Measurements from ENCODE around the gene CDH11.

Gene CDH11

DNA sequence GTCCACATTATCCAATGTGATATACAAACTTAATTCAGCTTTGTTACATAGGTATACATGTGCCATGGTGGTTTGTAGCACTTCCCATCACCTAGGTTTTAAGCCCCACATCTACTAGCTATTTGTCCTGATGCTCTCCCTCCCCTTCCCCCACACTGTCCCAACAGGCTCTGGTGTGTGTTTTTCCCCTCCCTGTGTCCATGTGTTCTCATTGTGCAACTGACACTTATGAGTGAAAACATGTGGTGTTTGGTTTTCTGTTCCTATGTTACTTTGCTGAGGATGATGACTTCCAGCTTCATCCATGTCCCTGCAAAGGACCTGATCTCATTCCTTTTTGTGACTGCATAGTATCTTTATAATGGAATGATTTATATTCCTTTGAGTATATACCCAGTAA lies 196.7 kb downstream of the CDH11 start:
- in situ Hi-C loops (cut with HindIII; ENCODE audit: low sequenced_read_pairs), result no loop called here

DNA sequence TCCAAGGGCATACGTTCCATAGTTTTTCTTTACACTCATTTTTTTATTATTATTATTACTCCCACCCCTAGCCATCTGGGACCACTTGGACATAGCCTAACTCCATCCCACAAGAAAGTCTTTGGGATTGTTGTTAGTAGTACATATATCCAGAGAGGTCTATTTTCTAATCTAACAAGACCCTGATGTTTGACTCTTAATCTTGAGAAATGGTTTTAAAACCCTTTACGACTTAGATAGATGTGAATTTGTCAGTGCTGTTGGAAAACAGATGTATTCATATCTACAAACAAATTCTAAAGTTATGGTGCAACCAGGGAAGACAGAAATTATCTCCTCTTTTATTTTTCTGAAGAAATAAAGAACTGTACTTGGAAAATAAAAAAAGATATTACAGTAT lies 197.8 kb downstream of the CDH11 start:
- in situ Hi-C loops (cut with HindIII; ENCODE audit: low sequenced_read_pairs), result no loop called here

DNA sequence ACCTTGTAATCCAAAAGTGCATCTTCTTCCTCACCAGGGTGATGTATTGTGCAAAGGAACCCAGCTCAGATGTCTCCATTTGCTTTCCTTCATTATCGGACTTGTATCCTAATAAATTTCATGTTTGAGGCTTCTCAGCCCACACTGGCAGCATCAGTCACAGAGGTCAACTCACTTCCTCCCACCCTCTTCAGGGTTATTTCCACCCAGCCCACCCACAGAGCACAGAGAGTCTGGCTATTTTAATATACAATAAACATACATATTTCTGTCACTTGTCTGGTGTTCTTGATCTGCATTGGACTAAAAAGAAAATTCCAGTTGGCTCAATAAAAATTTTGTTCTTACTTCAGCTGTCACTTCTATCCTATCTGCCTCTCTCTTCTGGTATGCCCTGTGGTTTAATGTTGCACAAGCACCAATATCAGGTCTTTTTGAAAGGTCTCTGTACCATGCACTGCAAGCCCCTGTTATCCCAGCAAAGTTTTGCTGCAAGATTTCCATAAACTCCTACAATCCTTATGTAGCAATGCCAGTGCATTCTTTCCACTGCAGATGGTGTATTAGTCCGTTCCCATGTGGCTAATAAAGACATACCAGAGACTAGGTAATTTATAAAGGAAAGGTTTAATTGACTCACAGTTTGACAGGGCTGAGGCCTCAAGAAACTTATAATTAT lies 201.8 kb downstream of the CDH11 start:
- in situ Hi-C loops (cut with HindIII; ENCODE audit: low sequenced_read_pairs), result no loop called here

DNA sequence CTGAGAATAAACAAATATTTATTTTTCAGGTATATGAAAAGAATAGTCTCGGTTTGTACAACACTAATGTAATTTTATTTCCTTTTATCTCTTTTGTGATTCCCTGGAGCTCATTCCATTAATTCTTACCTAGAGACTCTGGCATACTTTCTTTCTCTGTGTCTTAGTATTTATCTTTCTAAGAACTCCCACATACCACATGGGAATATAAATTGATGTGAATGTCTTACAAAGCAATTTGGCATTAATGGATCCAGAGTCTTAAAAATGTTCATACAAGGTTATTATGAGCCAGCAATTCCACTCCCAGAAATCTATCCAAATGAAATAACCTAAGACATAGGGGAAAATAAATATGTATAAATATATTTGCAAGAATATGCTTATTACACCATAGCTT lies 202.7 kb downstream of the CDH11 start:
- in situ Hi-C loops (cut with HindIII; ENCODE audit: low sequenced_read_pairs), result no loop called here

DNA sequence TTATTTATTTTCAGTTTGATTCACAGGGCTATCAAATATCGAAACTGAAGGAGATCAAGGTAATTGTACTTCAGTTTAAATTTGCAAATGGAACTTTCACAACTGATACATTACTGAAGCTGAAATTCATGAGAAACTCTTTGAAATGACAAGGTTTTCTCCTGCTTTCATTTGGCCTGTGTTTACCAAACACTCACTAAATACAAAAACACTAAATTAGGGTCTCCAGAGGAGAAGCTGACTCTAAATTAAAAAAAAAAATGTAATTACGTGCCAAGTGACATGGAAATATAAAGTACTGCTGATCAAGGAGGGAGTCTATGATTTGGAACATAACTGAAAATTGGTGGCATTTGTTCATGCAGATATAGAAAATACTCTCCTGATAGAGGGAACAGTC lies 205.8 kb downstream of the CDH11 start:
- in situ Hi-C loops (cut with HindIII; ENCODE audit: low sequenced_read_pairs), result no loop called here

DNA sequence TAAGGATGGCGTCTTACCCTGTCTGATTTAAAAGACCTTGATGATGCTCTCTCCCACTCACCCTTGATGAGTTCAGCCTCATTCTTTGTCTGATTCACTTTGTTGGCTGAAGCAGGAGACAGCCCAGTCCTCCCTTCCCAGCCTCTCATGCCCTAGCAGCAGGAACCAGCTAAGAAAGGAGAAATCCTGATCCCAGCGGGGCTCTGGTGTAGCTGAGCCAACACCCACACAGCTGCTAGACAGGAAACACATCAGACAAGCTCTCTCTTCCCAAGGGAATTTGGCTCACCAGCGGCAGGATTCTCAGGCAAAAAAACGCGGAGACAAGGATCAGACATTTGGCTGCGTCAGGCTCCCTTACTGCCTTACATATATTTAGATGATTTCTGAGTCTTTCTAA lies 211.5 kb downstream of the CDH11 start:
- in situ Hi-C loops (cut with HindIII; ENCODE audit: low sequenced_read_pairs), result no loop called here

DNA sequence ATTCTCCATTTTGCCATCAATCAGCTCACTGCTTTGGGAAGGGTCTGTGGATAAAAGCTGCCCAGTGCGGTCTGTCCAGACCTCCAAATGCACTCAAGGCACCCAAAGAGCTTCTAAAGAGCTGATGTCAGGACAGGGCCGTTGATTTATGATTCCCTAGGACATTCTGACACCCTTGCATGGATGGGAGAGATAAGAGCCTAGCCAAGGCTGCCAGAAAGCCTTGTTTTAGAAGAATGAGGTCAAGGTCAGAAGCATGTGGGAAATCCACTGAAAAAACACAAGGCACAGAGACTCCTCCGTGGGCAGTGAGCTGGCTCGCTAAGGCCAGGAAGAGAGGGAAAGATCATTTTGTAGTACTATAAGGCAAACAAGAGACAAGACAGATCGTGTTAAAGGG lies 214.0 kb downstream of the CDH11 start:
- in situ Hi-C loops (cut with HindIII; ENCODE audit: low sequenced_read_pairs), result no loop called here

DNA sequence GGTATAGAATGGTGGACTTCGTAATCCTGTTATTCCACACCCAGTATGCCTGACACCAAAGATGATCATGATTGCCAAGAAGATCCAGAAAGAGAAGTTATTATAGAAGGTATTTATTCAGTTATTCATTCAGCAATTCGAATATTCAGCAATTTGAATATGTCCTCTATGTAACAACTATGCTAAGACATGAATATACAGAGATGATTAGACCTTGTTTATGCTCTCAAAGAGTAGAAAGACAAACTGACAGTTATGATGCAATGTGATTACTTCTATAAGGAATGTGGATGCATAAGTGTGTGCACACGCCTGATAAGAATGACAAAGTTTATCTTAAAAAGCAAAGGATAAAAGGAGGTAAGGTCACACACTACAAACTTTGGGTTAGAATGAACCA lies 218.1 kb downstream of the CDH11 start:
- in situ Hi-C loops (cut with HindIII; ENCODE audit: low sequenced_read_pairs), result no loop called here

DNA sequence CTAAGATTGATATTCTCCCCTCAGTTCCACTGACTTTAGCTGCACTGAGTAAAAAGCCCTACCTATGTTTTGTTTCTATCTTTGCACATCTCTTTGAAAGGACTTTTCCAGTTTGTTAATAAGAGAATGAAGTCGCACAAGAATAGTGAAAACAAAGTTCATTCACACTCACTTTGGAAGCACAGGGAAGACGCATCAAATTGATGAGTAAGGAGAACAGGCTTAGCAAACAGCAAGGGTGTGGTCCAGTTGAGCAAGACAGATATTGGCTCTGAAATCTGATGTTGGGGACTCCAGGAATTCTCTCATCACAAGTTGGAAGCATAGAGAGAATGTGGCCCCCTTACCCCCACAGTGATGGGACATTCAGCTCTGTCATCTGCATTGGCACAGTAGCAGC lies 221.3 kb downstream of the CDH11 start:
- in situ Hi-C loops (cut with HindIII; ENCODE audit: low sequenced_read_pairs), result no loop called here

DNA sequence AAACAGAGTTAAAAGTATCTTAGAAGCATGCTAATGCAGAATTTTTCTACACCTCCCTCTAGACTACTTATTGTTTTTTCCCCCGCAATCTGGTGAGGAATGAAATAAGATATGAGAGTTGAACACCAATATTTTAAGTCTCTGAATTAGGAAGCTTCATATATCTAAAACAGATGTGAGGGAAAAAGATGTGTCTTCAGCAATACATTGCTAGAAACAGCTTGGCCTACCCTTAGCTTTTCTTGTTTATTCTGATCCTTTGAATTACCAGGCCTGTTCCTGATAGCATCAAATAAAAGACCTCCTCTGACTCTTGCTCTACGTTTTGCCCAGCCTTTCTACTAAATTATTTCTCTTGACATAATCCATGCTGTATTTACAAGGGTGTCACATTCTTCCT lies 221.8 kb downstream of the CDH11 start:
- in situ Hi-C loops (cut with HindIII; ENCODE audit: low sequenced_read_pairs), result no loop called here

DNA sequence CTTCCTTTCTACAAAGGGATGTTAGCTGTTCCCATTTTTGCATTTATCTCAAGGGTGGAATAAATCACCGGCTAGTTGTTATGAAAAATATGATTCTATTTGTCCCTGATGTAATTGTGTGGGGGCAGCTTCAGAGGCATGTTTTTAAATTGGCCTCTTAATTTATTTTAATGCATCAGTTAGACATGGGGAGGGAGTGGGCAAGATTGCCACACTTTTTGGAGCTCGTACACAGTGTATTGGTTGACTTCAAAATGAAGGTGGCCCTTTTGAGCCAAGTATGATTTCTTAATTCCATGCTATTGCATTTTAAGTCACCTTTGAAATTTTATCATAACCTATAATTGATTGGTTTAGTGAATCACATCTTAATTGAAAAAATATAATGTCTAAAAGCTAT lies 223.7 kb downstream of the CDH11 start:
- in situ Hi-C loops (cut with HindIII; ENCODE audit: low sequenced_read_pairs), result no loop called here

Measured in DLD1 (cell line).